Hepatocyte (in vitro differentiated cells): ENCODE data around the gene IP6K3. TPM values are rescaled to one million over a fixed set of nuclear protein-coding genes. Genes with fewer than 3 reads are reported as not detected.

Experiments used
- DNase-seq: peaks from one replicate; pipeline ENCODE4 v3.0.0-alpha.2; 2016; ENCODE audit warnings: low spot score
- H2AFZ ChIP-seq: fragments of 200-600 bp; sonication (generic); 2 replicates; pipeline ENCODE4 v1.6.0; 2016; ENCODE audit warnings: antibody characterized with exemption, mild to moderate bottlenecking
- H3K27ac ChIP-seq: fragments of 200-600 bp; sonication (generic); 2 replicates; pipeline ENCODE4 v1.5.1; 2016; ENCODE audit warnings: mild to moderate bottlenecking
- H3K27me3 ChIP-seq: fragments of 200-600 bp; sonication (generic); 2 replicates; pipeline ENCODE4 v1.6.1; 2016
- H3K36me3 ChIP-seq: fragments of 200-600 bp; sonication (generic); replicated peaks from 2 replicates; pipeline ENCODE4 v1.5.1; 2016; ENCODE audit warnings: low read depth; ENCODE audit not compliant: insufficient read depth
- H3K4me1 ChIP-seq: fragments of 200-600 bp; sonication (generic); 2 replicates; pipeline ENCODE4 v1.5.1; 2016; ENCODE audit warnings: mild to moderate bottlenecking, moderate library complexity; ENCODE audit not compliant: insufficient read depth
- H3K4me2 ChIP-seq: fragments of 200-600 bp; sonication (generic); 2 replicates; pipeline ENCODE4 v1.6.0; 2016
- H3K4me3 ChIP-seq: fragments of 200-600 bp; sonication (generic); 2 replicates; pipeline ENCODE4 v1.5.1; 2016; ENCODE audit warnings: mild to moderate bottlenecking
- H3K79me2 ChIP-seq: fragments of 200-600 bp; sonication (generic); 2 replicates; pipeline ENCODE4 v1.6.0; 2017; ENCODE audit warnings: mild to moderate bottlenecking
- H3K9me2 ChIP-seq: fragments of 200-600 bp; sonication (generic); replicated peaks from 2 replicates; pipeline ENCODE4 v1.6.0; 2017; ENCODE audit warnings: mild to moderate bottlenecking; ENCODE audit not compliant: insufficient read depth
- H3K9me3 ChIP-seq: fragments of 200-600 bp; sonication (generic); 2 replicates; pipeline ENCODE4 v1.5.1; 2016; ENCODE audit warnings: low read depth, mild to moderate bottlenecking
- H4K20me1 ChIP-seq: fragments of 200-600 bp; sonication (generic); 2 replicates; pipeline ENCODE4 v1.6.0; 2016; ENCODE audit warnings: mild to moderate bottlenecking; ENCODE audit not compliant: insufficient read depth, poor library complexity, severe bottlenecking
- EZH2 ChIP-seq: fragments of 200-600 bp; sonication (generic); IDR thresholded peaks from 2 replicates; pipeline ENCODE4 v1.6.1; 2016; ENCODE audit warnings: antibody characterized with exemption, mild to moderate bottlenecking, borderline replicate concordance
- EZH2phosphoT487 ChIP-seq: fragments of 200-600 bp; sonication (generic); IDR thresholded peaks from one replicate; pipeline ENCODE4 v1.6.1; 2018; ENCODE audit warnings: antibody characterized with exemption, mild to moderate bottlenecking, low read depth, moderate library complexity; ENCODE audit not compliant: unreplicated experiment, severe bottlenecking
- WGBS: methylation state at CpG from one replicate; pipeline ENCODE4 v1.1.6; 2016; ENCODE audit warnings: low lambda C conversion rate; ENCODE audit errors: missing lambda C conversion rate; 5-methylcytosine and 5-hydroxymethylcytosine counted together
- polyA plus RNA-seq: library from polyadenylated mRNA; unstranded; fragments of >200 nt; fragmentation: Nextera tagmentation; extraction: Ambion mirVana; gene quantifications from 2 replicates; pipeline ENCODE4 v1.2.1, GENCODE V29; 2016
- total RNA-seq: library from RNA; depleted of rRNA; stranded (reverse); fragments of >200 nt; gene quantifications from 2 replicates; pipeline ENCODE4 v1.2.3, GENCODE V29; 2014
- TF ChIP-seq, protein P1 (sequence below): fragments of 200-600 bp; sonication (generic); IDR thresholded peaks from 2 replicates; pipeline ENCODE4 v1.5.1; 2016; ENCODE audit warnings: antibody characterized with exemption, mild to moderate bottlenecking; ENCODE audit not compliant: poor library complexity

The IP6K3 gene
- total and polyA plus RNA-seq, 2 experiments from 2014 or later, result 9.5 to 25.3 TPM

DNA sequence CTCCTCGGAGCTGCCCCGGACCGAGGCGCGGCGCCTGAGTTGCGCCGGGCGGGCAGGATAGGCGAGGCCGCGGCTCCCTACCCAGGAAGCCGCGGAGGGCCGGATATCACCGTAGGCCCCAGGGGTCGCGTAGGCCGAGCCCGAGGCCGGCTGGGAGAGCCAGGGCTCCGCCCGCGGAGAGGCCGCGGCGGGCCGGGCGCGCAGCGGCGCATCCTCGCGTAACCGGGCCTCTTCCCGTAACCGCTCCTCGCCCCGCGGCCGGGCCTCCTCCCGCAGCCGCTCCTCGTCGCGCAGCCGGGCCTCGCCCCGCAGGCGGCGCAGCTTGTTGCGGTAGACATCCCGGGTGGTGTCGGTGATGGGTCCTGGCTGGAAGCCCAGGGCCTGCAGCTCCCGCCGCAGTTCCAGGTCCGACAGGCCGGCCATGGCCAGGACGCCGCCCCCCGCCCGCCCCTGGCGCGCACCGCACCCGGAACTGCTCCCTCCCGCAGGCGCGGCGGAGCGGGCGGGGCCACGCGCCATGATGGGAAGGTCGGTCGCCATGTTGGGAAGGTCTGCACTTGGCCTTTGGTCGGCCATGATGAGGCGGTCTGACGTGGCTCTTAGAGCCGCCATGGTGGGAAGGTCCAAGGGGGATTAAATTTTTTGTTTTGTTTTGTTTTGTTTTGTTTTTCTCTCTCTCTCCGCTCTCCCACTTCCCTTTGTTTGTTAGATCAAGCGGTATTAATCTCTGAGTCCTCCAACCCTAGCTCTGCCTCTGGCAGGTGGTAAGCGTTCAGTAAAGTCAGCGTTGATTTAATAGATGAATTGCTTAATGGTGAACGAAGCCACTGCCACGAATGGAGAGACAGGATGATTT lies 42.2 kb upstream of the IP6K3 start, which contains the start of gene LEMD2:
TSS of gene LEMD2 (minus strand) at position 437 of the 856 bp plus-strand sequence. CDS start at position 423, 14 bp downstream.
- Histone ChIP-seq H3K27me3 (no peaks in the 10 kb centered on the region), H2AFZ (peak within 1 kb of the TSS; percentile 99), H3K79me2 (peaks cover 44% of the 10 kb centered on the region), H3K9me2 (no peaks in the 10 kb centered on the region), H3K4me2 (peak within 1 kb of the TSS; percentile 94), H3K4me3 (peak within 1 kb of the TSS; percentile 83), H3K4me1 (peaks cover 31% of the 10 kb centered on the region), H3K27ac (peak within 1 kb of the TSS; percentile 98), H3K9me3 (no peaks in the 10 kb centered on the region), H3K36me3 (no peaks in the 10 kb centered on the region), H4K20me1 (peaks cover 39% of the 10 kb centered on the region)
- 6% methylated on average over 74 of the region's 86 CpGs for WGBS
- peak; percentile 96 for DNase-seq
- TF ChIP-seq EZH2phosphoT487, result no peak
- TF ChIP-seq, protein P1, sequence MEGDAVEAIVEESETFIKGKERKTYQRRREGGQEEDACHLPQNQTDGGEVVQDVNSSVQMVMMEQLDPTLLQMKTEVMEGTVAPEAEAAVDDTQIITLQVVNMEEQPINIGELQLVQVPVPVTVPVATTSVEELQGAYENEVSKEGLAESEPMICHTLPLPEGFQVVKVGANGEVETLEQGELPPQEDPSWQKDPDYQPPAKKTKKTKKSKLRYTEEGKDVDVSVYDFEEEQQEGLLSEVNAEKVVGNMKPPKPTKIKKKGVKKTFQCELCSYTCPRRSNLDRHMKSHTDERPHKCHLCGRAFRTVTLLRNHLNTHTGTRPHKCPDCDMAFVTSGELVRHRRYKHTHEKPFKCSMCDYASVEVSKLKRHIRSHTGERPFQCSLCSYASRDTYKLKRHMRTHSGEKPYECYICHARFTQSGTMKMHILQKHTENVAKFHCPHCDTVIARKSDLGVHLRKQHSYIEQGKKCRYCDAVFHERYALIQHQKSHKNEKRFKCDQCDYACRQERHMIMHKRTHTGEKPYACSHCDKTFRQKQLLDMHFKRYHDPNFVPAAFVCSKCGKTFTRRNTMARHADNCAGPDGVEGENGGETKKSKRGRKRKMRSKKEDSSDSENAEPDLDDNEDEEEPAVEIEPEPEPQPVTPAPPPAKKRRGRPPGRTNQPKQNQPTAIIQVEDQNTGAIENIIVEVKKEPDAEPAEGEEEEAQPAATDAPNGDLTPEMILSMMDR, result no peak
- TF ChIP-seq EZH2, result no peak

DNA sequence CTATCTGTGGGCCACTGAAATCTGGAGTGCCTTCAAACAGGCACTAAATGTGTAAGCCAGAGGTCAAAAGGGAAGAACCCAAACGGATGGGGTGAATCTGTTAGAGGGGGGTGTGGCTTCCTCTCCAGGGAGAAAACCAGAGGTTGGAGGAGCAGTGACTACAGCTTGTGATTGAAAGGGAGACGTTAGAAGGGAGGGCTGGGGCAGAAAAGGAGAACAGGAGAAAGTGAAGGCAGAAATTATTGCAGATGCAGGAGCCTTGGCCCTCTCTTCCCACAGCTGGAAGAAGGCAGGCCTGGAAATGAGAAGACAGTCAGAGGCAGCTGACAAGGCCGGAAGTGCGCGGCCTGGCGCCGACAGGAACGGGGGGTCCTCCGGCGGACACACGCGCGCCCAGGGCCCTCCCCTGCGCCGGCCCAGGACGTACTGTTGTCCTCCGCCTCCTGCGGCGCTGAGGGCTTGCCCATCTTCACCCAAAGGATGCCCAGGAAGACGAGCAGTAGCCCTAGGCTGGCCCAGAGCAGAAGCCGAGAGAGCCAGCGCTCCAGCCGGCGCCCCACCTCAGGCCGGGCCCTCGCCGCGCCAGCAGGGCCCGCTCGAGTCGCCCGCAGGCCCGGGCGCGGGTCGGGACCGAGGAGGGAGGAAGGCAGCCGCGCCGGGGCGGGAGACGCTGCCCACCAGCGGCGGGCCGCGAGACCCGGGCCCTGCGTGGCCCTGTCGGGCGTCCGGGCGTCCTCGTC lies 41.4 kb upstream of the IP6K3 start:
- H4K20me1 ChIP-seq, result peaks cover 46% of the 10 kb centered on the region
- H3K27ac ChIP-seq, result peak overlapping the region; percentile 98
- peak; percentile 81 for DNase-seq
- H2AFZ ChIP-seq, result peak overlapping the region; percentile 46
- peak overlapping the region; percentile 83 for H3K4me3 ChIP-seq
- WGBS, result 2% methylated on average over 37 of the region's 53 CpGs
- TF ChIP-seq, protein P1, result no peak
- TF ChIP-seq EZH2phosphoT487 (no peak), EZH2 (no peak)
- H3K4me1 ChIP-seq, result peaks cover 31% of the 10 kb centered on the region
- peaks cover 44% of the 10 kb centered on the region for H3K79me2 ChIP-seq
- H3K27me3 ChIP-seq, result no peaks in the 10 kb centered on the region
- H3K9me3 ChIP-seq, result no peaks in the 10 kb centered on the region
- H3K4me2 ChIP-seq, result peak overlapping the region; percentile 94
- H3K9me2 ChIP-seq, result no peaks in the 10 kb centered on the region
- H3K36me3 ChIP-seq, result no peaks in the 10 kb centered on the region

DNA sequence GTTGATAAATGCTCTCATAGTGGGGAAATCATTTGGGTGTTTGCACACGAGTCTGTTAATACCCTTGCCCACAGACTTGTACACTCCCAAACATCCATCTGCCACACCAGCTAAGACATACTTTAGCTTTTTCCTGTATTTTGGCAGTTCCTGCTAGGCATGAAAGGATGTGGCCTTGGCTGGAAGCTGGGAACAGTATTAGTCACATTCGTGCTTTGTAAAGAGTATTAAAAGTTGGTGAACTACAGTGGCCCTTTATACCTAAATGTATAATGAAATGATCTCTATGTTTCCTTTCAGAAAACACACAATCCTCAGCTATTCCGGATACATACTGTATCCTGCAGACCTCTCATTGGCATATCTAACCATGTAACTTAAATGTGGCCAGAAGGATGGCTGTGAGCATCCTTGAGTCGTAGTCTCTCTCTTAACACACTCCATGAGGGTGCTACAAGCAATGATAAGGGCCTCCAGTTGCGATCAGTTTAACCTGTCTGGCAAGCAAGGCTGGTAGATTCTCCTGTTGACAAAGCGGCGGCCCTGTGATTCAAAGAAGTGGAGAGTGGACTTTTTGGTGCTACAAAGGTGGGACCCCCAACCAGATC lies 40.7 kb upstream of the IP6K3 start:
- 51% methylated on average over 7 of the region's 7 CpGs for WGBS

More for the DNA sequence above, 40.7 kb upstream of the IP6K3 start:
- H2AFZ ChIP-seq, result no peak overlapping the region
- H3K27me3 ChIP-seq, result no peaks in the 10 kb centered on the region
- H3K4me3 ChIP-seq, result peak overlapping the region; percentile 83
- TF ChIP-seq, protein P1, result no peak
- no peak for TF ChIP-seq EZH2
- TF ChIP-seq EZH2phosphoT487, result no peak
- peaks cover 47% of the 10 kb centered on the region for H4K20me1 ChIP-seq
- peaks cover 44% of the 10 kb centered on the region for H3K79me2 ChIP-seq
- H3K9me2 ChIP-seq, result no peaks in the 10 kb centered on the region
- H3K9me3 ChIP-seq, result no peaks in the 10 kb centered on the region
- DNase-seq, result no peak
- peak overlapping the region; percentile 98 for H3K27ac ChIP-seq
- peak overlapping the region; percentile 94 for H3K4me2 ChIP-seq
- no peaks in the 10 kb centered on the region for H3K36me3 ChIP-seq
- H3K4me1 ChIP-seq, result peaks cover 31% of the 10 kb centered on the region
